ENCODE results near the gene C17orf100. TPM values are rescaled to one million over a fixed set of nuclear protein-coding genes. Genes with fewer than 3 reads are reported as not detected.

C17orf100 gene
- total RNA-seq, 3 donors from 2014 or later = 2.2 to 2.7 (median 2.3) TPM

- Histone ChIP-seq H3K4me3 (no peak overlapping the region), H3K4me1 (ENCODE audit: low read depth) (peaks cover 7% of the 10 kb centered on the region), H3K36me3 (ENCODE audit: low read depth) (peaks cover 8% of the 10 kb centered on the region), H3K9me3 (no peaks in the 10 kb centered on the region)
- TF ChIP-seq CTCF (IDR thresholded peaks at IDR 0.05) = no peak
- intact Hi-C loops (cut with DNase I, micrococcal nuclease) = no loop called here
- ATAC-seq = no peak
- DNase-seq = no peak
Observed at GRCh38 chr17:6632530-6632929, 19.0 kb upstream of the C17orf100 start.

- H3K36me3 ChIP-seq (ENCODE audit: low read depth) = peaks cover 8% of the 10 kb centered on the region
- H3K9me3 ChIP-seq = no peaks in the 10 kb centered on the region
- TF ChIP-seq CTCF (IDR thresholded peaks at IDR 0.05) = no peak
- DNase-seq (no peak), ATAC-seq (no peak)
- intact Hi-C loops (cut with DNase I, micrococcal nuclease) = no loop called here
- peaks cover 7% of the 10 kb centered on the region for H3K4me1 ChIP-seq (ENCODE audit: low read depth)
- no peak overlapping the region for H3K4me3 ChIP-seq
Observed at GRCh38 chr17:6633263-6633662, 18.3 kb upstream of the C17orf100 start.

- no peak for ATAC-seq
- H3K4me3 ChIP-seq = no peak overlapping the region
- no peaks in the 10 kb centered on the region for H3K9me3 ChIP-seq
- no peak for TF ChIP-seq CTCF (IDR thresholded peaks at IDR 0.05)
- DNase-seq = no peak
- intact Hi-C loops (cut with DNase I, micrococcal nuclease) = no loop called here
- H3K36me3 ChIP-seq (ENCODE audit: low read depth) = peaks cover 8% of the 10 kb centered on the region
- peaks cover 15% of the 10 kb centered on the region for H3K4me1 ChIP-seq (ENCODE audit: low read depth)
Observed at GRCh38 chr17:6636105-6636504, 15.5 kb upstream of the C17orf100 start.

GRCh38 chr17:6636616-6637457 is 14.7 kb upstream of the C17orf100 start:
- intact Hi-C loops (cut with DNase I, micrococcal nuclease) = no loop called here
- Histone ChIP-seq H3K4me3 (no peak overlapping the region), H3K4me1 (ENCODE audit: low read depth) (peaks cover 16% of the 10 kb centered on the region), H3K9me3 (no peaks in the 10 kb centered on the region), H3K36me3 (ENCODE audit: low read depth) (peaks cover 8% of the 10 kb centered on the region)
- no peak for TF ChIP-seq CTCF (IDR thresholded peaks at IDR 0.05)
- DNase-seq = no peak
- ATAC-seq = no peak

- H3K4me3 ChIP-seq = no peak overlapping the region
- H3K36me3 ChIP-seq (ENCODE audit: low read depth) = peaks cover 8% of the 10 kb centered on the region
- DNase-seq (no peak), ATAC-seq (no peak)
- intact Hi-C loops (cut with DNase I, micrococcal nuclease) = no loop called here
- peaks cover 22% of the 10 kb centered on the region for H3K4me1 ChIP-seq (ENCODE audit: low read depth)
- no peak for TF ChIP-seq CTCF (IDR thresholded peaks at IDR 0.05)
- no peaks in the 10 kb centered on the region for H3K9me3 ChIP-seq
Observed at GRCh38 chr17:6637458-6637840, 14.1 kb upstream of the C17orf100 start.

Measured in mucosa of descending colon (tissue), 3 donors.